ENCODE data around the gene KIF12.
A peak's percentile ranks its signal among the peaks of the same experiment; 100 is the strongest.
"Not testable (repeated sequence)": the region's sequence is repeated elsewhere in the genome, so short reads cannot be mapped to it uniquely, and the experiment has no call there.

Gene KIF12

DNA sequence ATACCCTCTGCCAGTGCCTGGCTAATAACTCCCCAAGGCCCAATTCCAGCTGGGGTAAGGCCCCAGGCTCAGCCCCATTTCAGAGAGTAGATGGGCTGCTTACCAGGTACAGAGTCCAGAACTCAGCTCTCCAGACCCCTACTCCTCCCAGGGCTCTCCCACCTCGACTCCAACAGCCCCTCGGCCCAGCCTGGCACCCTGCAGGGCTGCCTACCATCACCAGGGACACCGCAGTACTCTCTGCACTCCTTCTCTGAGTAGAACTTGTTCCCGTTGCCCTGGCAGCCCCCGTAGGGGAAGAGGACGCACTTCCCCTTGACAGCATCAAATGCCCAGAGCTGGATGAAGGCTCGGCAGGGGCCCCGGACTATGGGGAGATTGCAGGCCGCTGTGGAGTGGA is 38.4 kb downstream of the KIF12 start:
- DNase-seq, result no peak

DNA sequence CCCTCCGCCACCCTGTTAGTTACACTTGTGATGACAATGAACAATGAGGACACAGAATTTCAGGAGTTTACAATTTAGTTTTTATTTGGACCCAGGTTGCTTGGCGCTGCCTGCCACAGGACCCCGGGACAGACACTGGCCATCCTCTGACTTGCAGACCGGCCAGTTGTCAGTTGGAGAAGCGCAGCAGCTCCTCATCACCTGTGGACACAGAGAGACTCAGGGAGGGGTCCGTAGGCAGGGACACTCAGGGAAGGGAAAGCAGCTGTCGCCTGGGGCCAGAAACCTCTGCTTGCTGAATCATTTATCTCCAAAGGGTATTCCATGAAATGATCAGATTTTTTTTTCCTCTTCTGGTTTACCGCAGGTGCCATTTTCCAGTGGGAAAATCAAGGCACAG is 39.0 kb downstream of the KIF12 start:
- DNase-seq, result no peak

- DNase-seq, result peak; percentile 1
Measured at GRCh38 chr9:114059047-114059803, 39.9 kb downstream of the KIF12 start.

DNA sequence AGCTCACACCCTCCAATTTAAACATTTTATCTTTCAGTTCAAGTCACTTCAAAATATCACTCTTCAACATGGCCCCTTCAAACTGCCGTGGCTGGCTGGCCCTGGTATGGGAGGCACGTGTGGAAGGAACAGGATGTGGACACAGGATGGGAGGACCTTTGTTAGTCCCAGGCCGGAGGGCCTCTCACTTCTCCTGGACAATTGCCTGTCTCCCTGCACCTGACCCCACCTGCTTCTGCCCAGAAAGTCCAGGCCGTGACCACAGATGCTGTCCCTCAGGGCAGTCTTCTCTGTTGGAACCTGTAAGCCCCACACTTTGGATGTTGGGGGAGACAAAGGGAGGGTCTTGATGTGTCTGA is 40.4 kb downstream of the KIF12 start:
- peak; percentile 7 for DNase-seq

DNA sequence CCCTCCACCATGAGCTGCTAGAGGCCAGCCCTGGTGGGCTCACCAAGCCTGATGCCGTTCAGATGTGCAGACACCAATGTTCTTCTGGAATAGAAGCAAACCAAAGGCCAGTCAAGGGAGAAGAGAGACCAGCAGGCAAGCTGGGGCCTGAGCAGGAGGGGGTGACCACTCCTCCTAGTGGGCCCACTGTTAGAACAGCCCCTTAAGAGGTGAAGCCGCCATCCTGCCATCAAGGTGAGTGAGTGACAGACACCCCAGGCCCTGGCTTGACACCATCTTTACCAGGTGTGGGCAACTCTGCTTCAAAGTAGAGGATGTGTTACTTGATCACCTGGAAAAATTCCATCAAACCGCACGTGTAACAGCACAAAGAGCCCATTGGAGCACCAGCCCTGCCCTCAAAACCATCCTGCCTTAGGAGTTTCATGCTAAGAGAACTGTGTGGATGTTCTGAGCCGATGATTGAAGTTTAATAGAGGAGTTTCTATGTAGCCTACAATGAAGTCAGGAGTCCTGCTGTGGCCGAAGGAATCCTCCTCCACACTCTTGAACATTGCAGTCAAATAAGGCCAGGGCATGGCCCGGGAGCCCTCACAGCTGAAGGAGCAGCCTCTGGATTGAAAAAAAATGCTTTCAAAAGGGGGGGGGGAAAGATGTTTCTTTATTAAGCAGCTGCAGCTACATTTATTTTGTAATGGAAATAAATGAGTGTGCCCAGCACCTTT is 41.8 kb downstream of the KIF12 start:
- DNase-seq, result peak; percentile 7

DNA sequence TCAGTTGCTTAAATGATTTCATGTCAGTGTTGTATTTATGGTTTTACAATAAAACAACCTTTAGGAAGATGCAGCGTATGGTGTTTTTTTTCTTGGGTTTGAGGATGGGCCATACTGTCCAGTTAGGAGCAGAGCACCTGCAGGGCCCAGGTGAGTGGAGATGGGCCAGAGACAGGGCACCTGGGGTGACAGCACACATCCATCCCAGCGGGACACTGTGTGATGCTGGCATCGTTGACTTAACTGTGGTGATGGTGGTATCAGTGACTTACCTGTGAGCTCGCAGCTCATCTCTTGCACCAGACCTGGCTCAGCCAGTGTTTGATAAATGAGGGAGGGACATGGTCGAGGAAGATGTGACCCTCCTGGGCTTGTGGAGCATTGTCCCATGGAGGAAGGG is 42.6 kb downstream of the KIF12 start:
- DNase-seq, result no peak

- DNase-seq, result no peak
Measured at GRCh38 chr9:114055894-114056293, 43.2 kb downstream of the KIF12 start.

DNA sequence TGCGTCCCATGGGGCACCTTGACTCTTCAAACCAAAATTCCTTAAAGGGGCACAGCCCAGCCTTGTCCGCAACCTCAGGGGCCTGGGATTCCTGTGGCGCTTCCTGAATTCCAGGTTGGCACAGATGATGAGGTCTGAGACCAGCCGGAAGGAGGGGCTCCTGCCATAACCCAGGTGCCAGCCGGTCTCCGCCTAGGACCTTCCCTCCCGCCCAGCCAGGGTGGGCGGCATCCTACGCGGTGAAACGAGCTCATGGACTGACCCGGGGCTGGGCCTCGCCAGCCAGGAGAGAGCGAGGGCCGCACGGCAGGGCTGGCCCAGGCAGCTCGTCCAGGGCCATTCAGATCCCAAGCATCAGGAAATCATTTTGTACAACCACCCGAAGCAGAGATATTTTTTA is 44.0 kb downstream of the KIF12 start:
- DNase-seq, result peak; percentile 2

DNA sequence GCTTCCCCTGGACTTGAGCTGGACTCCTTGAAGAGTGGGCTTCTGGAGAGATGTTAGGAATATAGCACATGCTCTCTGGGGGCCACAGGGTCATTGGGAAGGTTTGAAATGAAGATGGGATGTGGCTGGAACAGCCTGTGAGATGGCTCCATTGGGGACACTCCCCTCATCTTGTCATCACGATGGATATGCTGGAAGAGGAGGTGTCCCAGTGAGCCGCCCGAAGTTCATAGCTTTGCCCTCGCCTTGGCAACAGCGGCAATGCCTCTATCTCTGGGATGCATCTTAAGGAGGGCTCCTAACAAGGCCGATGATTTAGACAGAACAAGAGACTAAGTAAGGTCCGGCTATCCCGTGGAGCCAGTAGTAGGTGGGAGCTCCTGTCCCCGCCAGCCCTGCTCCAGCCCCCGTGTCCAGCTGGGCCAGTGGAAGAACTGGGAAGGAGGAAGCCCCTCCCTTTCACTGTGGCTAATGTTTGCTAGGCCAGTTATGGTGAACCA is 44.9 kb downstream of the KIF12 start:
- DNase-seq, result peak; percentile 18

GRCh38 chr9:114053246-114054005 is 45.7 kb downstream of the KIF12 start:
- DNase-seq, result peak; percentile 6

GRCh38 chr9:114051706-114052105 is 47.4 kb downstream of the KIF12 start:
- peak; percentile 10 for DNase-seq

DNA sequence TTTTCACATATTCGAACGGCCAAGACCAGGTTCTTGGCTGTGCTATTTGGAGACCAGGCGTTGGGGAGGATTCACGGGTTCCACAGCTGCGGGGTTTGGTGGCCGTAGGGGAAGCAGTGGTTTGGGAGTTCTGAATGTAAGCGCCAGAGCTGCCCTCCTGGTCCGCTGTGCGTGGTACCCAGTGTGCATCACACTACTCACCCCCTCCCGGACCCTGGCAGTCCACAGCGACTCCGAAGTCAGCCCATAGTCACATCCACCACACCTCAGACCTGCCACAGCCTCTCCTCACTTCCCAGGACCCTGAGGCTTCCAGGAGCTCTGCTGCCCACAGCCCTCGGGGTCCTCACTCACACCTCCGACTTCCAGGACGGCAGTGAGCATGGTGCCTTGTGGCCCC is 47.8 kb downstream of the KIF12 start:
- peak; percentile 3 for DNase-seq

GRCh38 chr9:114050646-114051045 is 48.4 kb downstream of the KIF12 start:
- peak; percentile 1 for DNase-seq

GRCh38 chr9:114050226-114050568 is 48.9 kb downstream of the KIF12 start:
- no peak for DNase-seq

GRCh38 chr9:114049441-114050225 is 49.5 kb downstream of the KIF12 start:
- no peak for DNase-seq

DNA sequence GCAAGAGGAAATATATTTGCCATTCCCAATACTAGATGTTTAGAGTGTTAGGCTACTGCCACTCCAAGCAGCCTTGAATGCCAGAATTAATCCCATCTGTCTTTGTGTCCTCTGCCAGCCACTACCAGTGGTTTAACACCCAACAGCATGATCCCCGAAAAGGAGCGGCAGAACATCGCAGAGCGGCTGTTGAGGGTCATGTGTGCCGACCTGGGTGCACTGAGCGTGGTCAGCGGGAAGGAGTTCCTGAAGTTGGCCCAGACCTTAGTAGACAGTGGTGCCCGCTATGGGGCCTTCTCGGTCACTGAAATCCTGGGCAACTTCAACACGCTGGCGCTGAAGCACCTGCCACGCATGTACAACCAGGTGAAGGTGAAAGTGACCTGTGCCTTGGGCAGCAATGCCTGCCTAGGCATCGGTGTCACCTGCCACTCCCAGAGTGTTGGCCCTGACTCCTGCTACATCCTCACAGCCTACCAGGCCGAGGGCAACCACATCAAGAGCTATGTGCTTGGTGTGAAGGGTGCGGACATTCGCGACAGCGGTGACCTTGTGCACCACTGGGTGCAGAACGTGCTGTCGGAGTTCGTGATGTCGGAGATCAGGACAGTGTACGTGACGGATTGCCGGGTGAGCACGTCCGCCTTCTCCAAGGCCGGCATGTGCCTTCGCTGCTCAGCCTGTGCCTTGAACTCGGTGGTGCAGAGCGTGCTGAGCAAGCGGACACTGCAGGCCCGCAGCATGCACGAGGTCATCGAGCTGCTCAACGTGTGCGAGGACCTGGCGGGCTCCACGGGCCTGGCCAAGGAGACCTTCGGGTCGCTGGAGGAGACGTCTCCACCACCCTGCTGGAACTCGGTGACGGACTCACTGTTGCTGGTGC is 50.3 kb downstream of the KIF12 start:
- DNase-seq, result peak; percentile 15

GRCh38 chr9:114047717-114048116 is 51.4 kb downstream of the KIF12 start:
- DNase-seq, result peak; percentile 18

DNA sequence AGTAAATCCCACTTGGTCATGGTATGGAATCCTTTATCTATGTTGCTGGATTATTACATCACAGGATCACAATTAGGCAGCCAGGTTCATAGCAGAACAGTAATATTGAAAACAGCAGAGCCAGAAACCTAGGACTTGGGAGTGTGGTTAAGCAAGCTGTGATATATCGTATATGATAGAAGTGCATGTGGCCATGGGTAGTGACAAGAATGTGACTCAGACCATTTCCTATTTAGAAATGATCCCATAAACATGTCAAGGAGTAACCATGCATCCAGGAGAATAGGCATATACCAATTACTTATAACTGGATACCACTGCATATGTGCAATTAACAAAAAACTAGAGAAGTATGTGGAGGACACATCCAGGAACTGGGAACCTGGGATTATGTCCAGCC is 52.2 kb downstream of the KIF12 start:
- no peak for DNase-seq

DNA sequence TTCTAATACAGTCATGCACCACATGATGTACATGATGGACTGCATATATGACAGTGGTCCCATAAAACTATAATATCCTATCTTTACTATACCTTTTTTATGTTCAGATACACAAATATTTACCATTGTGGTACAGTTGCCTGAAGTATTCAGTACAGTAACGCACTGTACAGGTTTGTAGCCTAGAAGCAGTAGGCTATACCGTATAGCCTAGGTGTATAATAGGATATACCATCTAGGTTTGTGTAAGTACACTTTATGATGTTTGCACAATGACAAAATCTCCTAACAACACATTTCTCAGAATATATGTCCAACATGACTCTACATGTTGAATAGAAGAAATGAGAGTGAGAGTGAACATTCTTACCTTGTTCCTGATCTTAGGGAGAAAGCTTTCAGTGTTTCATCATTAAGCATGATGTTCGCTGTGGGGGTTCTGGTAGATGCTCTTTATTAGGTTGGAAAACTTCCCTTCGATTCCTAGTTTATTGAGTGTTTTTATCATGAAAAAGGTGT is 52.8 kb downstream of the KIF12 start:
- no peak for DNase-seq

DNA sequence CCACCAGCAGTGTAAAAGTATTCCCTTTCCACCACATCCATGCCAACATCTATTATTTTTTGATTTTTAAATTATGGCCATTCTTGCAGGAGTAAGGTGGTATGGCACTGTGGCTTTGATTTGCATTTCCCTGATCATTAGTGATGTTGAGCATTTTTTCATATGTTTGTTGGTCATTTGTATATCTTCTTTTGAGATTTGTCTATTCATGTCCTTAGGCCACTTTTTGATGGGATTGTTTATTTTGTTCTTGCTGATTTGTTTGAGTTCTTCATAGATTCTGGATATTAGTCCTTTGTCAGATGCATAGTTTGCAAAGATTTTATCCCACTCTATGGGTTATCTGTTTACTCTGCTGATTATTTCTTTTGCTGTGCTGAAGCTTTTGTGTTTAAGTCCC is 55.4 kb downstream of the KIF12 start:
- DNase-seq, result not testable (repeated sequence)
